GM19463 (cell line): ENCODE results near the gene ZNF609.
"Not testable (repeated sequence)": the region's sequence is repeated elsewhere in the genome, so short reads cannot be mapped to it uniquely, and the experiment has no call there.

Source experiments
- ATAC-seq: cut with Tn5 transposase; IDR thresholded peaks from one replicate; pipeline ENCODE4 v1.9.1; 2021; ENCODE audit warnings: mild to moderate bottlenecking, moderate library complexity; ENCODE audit not compliant: unreplicated experiment

Gene ZNF609

GRCh38 chr15:64580696-64581407 lies 120.5 kb downstream of the ZNF609 start:
- no peak for ATAC-seq

GRCh38 chr15:64581408-64581761 lies 121.0 kb downstream of the ZNF609 start:
- no peak for ATAC-seq

- ATAC-seq, result no peak
Measured at GRCh38 chr15:64582202-64582601, 121.8 kb downstream of the ZNF609 start.

- no peak for ATAC-seq
Measured at GRCh38 chr15:64583519-64583918, 123.1 kb downstream of the ZNF609 start.

GRCh38 chr15:64583983-64584382 lies 123.6 kb downstream of the ZNF609 start:
- no peak for ATAC-seq

GRCh38 chr15:64586259-64586870 lies 126.0 kb downstream of the ZNF609 start:
- ATAC-seq, result no peak

- no peak for ATAC-seq
Measured at GRCh38 chr15:64586984-64587383, 126.6 kb downstream of the ZNF609 start.

GRCh38 chr15:64589435-64590084 lies 129.2 kb downstream of the ZNF609 start:
- ATAC-seq, result no peak

GRCh38 chr15:64592845-64593244 lies 132.5 kb downstream of the ZNF609 start:
- not testable (repeated sequence) for ATAC-seq

- peak; percentile 35 for ATAC-seq
Measured at GRCh38 chr15:64596701-64597476, 136.5 kb downstream of the ZNF609 start.

- no peak for ATAC-seq
Measured at GRCh38 chr15:64597477-64597822, 137.1 kb downstream of the ZNF609 start.

GRCh38 chr15:64599226-64599625 lies 138.8 kb downstream of the ZNF609 start:
- no peak for ATAC-seq

GRCh38 chr15:64599716-64600115 lies 139.3 kb downstream of the ZNF609 start:
- ATAC-seq, result no peak

GRCh38 chr15:64600794-64601193 lies 140.4 kb downstream of the ZNF609 start:
- no peak for ATAC-seq

- ATAC-seq, result no peak
Measured at GRCh38 chr15:64604319-64604718, 143.9 kb downstream of the ZNF609 start.

GRCh38 chr15:64607416-64607815 lies 147.0 kb downstream of the ZNF609 start:
- not testable (repeated sequence) for ATAC-seq

- ATAC-seq, result no peak
Measured at GRCh38 chr15:64610257-64610919, 150.0 kb downstream of the ZNF609 start.

- no peak for ATAC-seq
Measured at GRCh38 chr15:64611085-64611725, 150.8 kb downstream of the ZNF609 start.

GRCh38 chr15:64614519-64614918 lies 154.1 kb downstream of the ZNF609 start:
- no peak for ATAC-seq

GRCh38 chr15:64617727-64618126 lies 157.3 kb downstream of the ZNF609 start:
- ATAC-seq, result no peak

- no peak for ATAC-seq
Measured at GRCh38 chr15:64618138-64618537, 157.8 kb downstream of the ZNF609 start.
